Muscle layer of colon (tissue), 2 donors: ENCODE measurements around the gene ACP6.

Experiments
- H3K27ac ChIP-seq: one replicate; pipeline ENCODE4 v1.7.0; 2013; ENCODE audit warnings: low read depth, mild to moderate bottlenecking, low read length, moderate library complexity
- H3K27me3 ChIP-seq, 2 donors: one replicate each; pipeline ENCODE4 v1.7.0; 2013; ENCODE audit warnings: low read length in 2 of 2, mild to moderate bottlenecking in 2 of 2; ENCODE audit not compliant: insufficient read depth in 2 of 2, control insufficient read depth in 1 of 2
- H3K36me3 ChIP-seq: one replicate; pipeline ENCODE4 v1.7.0; 2013; ENCODE audit warnings: mild to moderate bottlenecking, low read length; ENCODE audit not compliant: insufficient read depth
- H3K4me1 ChIP-seq: one replicate; pipeline ENCODE4 v1.7.0; 2013; ENCODE audit warnings: mild to moderate bottlenecking, low read length; ENCODE audit not compliant: insufficient read depth
- H3K4me3 ChIP-seq, 2 donors: one replicate each; pipeline ENCODE4 v1.7.0; 2013; ENCODE audit warnings: low read length in 2 of 2, low read depth in 1 of 2, mild to moderate bottlenecking in 1 of 2, moderate library complexity in 1 of 2
- H3K9ac ChIP-seq: one replicate; pipeline ENCODE4 v1.7.0; 2013; ENCODE audit warnings: low read length
- H3K9me3 ChIP-seq: one replicate; pipeline ENCODE4 v1.7.0; 2013; ENCODE audit warnings: mild to moderate bottlenecking, low read length
- donor health status: abdominal sarcoma.
- donor health status: Adenocarcinoma of cecum.

ACP6 gene

GRCh38 chr1:147647796-147648633 is 22.3 kb downstream of the ACP6 start:
- Histone ChIP-seq H3K9ac (no peak overlapping the region), H3K9me3 (no peaks in the 10 kb centered on the region), H3K4me1 (no peaks in the 10 kb centered on the region), H3K36me3 (peaks cover 45% of the 10 kb centered on the region), H3K27ac (no peak overlapping the region), H3K4me3 (no peak overlapping the region), H3K27me3 (no peaks in the 10 kb centered on the region)

- Histone ChIP-seq H3K36me3 (peaks cover 16% of the 10 kb centered on the region), H3K9ac (no peak overlapping the region), H3K27ac (no peak overlapping the region), H3K9me3 (no peaks in the 10 kb centered on the region), H3K4me3 (no peak overlapping the region), H3K27me3 (no peaks in the 10 kb centered on the region), H3K4me1 (no peaks in the 10 kb centered on the region)
These were observed 26.4 kb downstream of the ACP6 start for GRCh38 chr1:147643974-147644373.

GRCh38 chr1:147641695-147642592 is 28.4 kb downstream of the ACP6 start:
- Histone ChIP-seq H3K9me3 (no peaks in the 10 kb centered on the region), H3K27me3 (no peaks in the 10 kb centered on the region), H3K4me3 (no peak overlapping the region), H3K9ac (no peak overlapping the region), H3K36me3 (peaks cover 6% of the 10 kb centered on the region), H3K27ac (no peak overlapping the region), H3K4me1 (no peaks in the 10 kb centered on the region)

- Histone ChIP-seq H3K9me3 (no peaks in the 10 kb centered on the region), H3K36me3 (peaks cover 6% of the 10 kb centered on the region), H3K4me3 (no peak overlapping the region), H3K27ac (no peak overlapping the region), H3K9ac (no peak overlapping the region), H3K27me3 (no peaks in the 10 kb centered on the region), H3K4me1 (no peaks in the 10 kb centered on the region)
These were observed 29.0 kb downstream of the ACP6 start for GRCh38 chr1:147641291-147641690.

GRCh38 chr1:147640553-147641165 is 29.7 kb downstream of the ACP6 start:
- Histone ChIP-seq H3K36me3 (peaks cover 7% of the 10 kb centered on the region), H3K27me3 (no peaks in the 10 kb centered on the region), H3K9me3 (no peaks in the 10 kb centered on the region), H3K27ac (no peak overlapping the region), H3K4me1 (no peaks in the 10 kb centered on the region), H3K9ac (no peak overlapping the region), H3K4me3 (no peak overlapping the region)

GRCh38 chr1:147636314-147636713 is 34.0 kb downstream of the ACP6 start:
- Histone ChIP-seq H3K4me1 (no peaks in the 10 kb centered on the region), H3K4me3 (no peak overlapping the region), H3K9ac (no peak overlapping the region), H3K9me3 (no peaks in the 10 kb centered on the region), H3K36me3 (peaks cover 6% of the 10 kb centered on the region), H3K27me3 (no peaks in the 10 kb centered on the region), H3K27ac (no peak overlapping the region)

- H3K9ac ChIP-seq = no peak overlapping the region
- H3K9me3 ChIP-seq = no peaks in the 10 kb centered on the region
- H3K27ac ChIP-seq = no peak overlapping the region
- no peaks in the 10 kb centered on the region for H3K4me1 ChIP-seq
- peaks cover 6% of the 10 kb centered on the region for H3K36me3 ChIP-seq
- no peaks in the 10 kb centered on the region for H3K27me3 ChIP-seq
- H3K4me3 ChIP-seq = no peak overlapping the region
These were observed 35.0 kb downstream of the ACP6 start for GRCh38 chr1:147635342-147635741.

GRCh38 chr1:147634645-147635044 is 35.7 kb downstream of the ACP6 start:
- no peaks in the 10 kb centered on the region for H3K9me3 ChIP-seq
- no peaks in the 10 kb centered on the region for H3K27me3 ChIP-seq
- H3K4me3 ChIP-seq = no peak overlapping the region
- peaks cover 6% of the 10 kb centered on the region for H3K36me3 ChIP-seq
- no peak overlapping the region for H3K27ac ChIP-seq
- H3K9ac ChIP-seq = no peak overlapping the region
- no peaks in the 10 kb centered on the region for H3K4me1 ChIP-seq

GRCh38 chr1:147633759-147634158 is 36.6 kb downstream of the ACP6 start:
- Histone ChIP-seq H3K9ac (no peak overlapping the region), H3K4me1 (no peaks in the 10 kb centered on the region), H3K36me3 (peaks cover 6% of the 10 kb centered on the region), H3K27me3 (no peaks in the 10 kb centered on the region), H3K4me3 (no peak overlapping the region), H3K27ac (no peak overlapping the region), H3K9me3 (no peaks in the 10 kb centered on the region)

GRCh38 chr1:147631839-147632238 is 38.5 kb downstream of the ACP6 start:
- no peaks in the 10 kb centered on the region for H3K27me3 ChIP-seq
- H3K4me3 ChIP-seq = no peak overlapping the region
- H3K27ac ChIP-seq = no peak overlapping the region
- H3K4me1 ChIP-seq = no peaks in the 10 kb centered on the region
- H3K9ac ChIP-seq = no peak overlapping the region
- no peaks in the 10 kb centered on the region for H3K9me3 ChIP-seq
- peaks cover 6% of the 10 kb centered on the region for H3K36me3 ChIP-seq

GRCh38 chr1:147630447-147630846 is 39.9 kb downstream of the ACP6 start:
- Histone ChIP-seq H3K9me3 (no peaks in the 10 kb centered on the region), H3K27me3 (no peaks in the 10 kb centered on the region), H3K4me1 (no peaks in the 10 kb centered on the region), H3K27ac (no peak overlapping the region), H3K36me3 (peaks cover 7% of the 10 kb centered on the region), H3K4me3 (no peak overlapping the region), H3K9ac (no peak overlapping the region)
